ENCODE results near the gene ZSWIM4. TPM values are rescaled to one million over a fixed set of nuclear protein-coding genes. Genes with fewer than 3 reads are reported as not detected.

ZSWIM4 gene
- total RNA-seq, 2 experiments from 2014 or later = 5.0 to 10.8 TPM

GRCh38 chr19:13841962-13842290 lies 46.7 kb downstream of the ZSWIM4 start:
- BruUV-seq (replicated peaks) = no TSS peak
- peak overlapping the region; percentile 68 for H3K4me3 ChIP-seq (ENCODE audit: low read depth, low read length, poor library complexity, severe bottlenecking)
- H3K9me3 ChIP-seq (ENCODE audit: low read length) = no peaks in the 10 kb centered on the region
- no peak for TF ChIP-seq EZH2phosphoT487 (IDR thresholded peaks at IDR 0.05; ENCODE audit: borderline replicate concordance, low read depth, low read length)
- TF ChIP-seq, protein P1, sequence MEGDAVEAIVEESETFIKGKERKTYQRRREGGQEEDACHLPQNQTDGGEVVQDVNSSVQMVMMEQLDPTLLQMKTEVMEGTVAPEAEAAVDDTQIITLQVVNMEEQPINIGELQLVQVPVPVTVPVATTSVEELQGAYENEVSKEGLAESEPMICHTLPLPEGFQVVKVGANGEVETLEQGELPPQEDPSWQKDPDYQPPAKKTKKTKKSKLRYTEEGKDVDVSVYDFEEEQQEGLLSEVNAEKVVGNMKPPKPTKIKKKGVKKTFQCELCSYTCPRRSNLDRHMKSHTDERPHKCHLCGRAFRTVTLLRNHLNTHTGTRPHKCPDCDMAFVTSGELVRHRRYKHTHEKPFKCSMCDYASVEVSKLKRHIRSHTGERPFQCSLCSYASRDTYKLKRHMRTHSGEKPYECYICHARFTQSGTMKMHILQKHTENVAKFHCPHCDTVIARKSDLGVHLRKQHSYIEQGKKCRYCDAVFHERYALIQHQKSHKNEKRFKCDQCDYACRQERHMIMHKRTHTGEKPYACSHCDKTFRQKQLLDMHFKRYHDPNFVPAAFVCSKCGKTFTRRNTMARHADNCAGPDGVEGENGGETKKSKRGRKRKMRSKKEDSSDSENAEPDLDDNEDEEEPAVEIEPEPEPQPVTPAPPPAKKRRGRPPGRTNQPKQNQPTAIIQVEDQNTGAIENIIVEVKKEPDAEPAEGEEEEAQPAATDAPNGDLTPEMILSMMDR (conservative IDR thresholded peaks at IDR 0.05; ENCODE audit: low read length) = no peak
- POLR2A ChIA-PET = no interaction called here
- H2AFZ ChIP-seq (ENCODE audit: low read length) = no peak overlapping the region
- H3K79me2 ChIP-seq (ENCODE audit: insufficient read depth, low read depth, low read length) = no peaks in the 10 kb centered on the region
- peaks cover 66% of the 10 kb centered on the region for H3K4me1 ChIP-seq (ENCODE audit: insufficient read depth, low read length, poor library complexity, severe bottlenecking)
- no peaks in the 10 kb centered on the region for H4K20me1 ChIP-seq (ENCODE audit: insufficient read depth, low read length)
- no peaks in the 10 kb centered on the region for H3K9me2 ChIP-seq (ENCODE audit: insufficient read depth, low read length)
- no peak overlapping the region for H3K27ac ChIP-seq (ENCODE audit: low read depth, low read length, poor library complexity, severe bottlenecking)
- no peak for DNase-seq (ENCODE audit: low spot score)
- H3K4me2 ChIP-seq (ENCODE audit: low read length) = peak overlapping the region; percentile 74
- CTCF ChIA-PET (ENCODE audit: unreplicated experiment) = interaction anchor here (0.6 kb wide), 1 partner anchor 47 kb away, joined by 6 read pairs; the partner anchor contains the start of gene ZSWIM4
- no peaks in the 10 kb centered on the region for H3K36me3 ChIP-seq (ENCODE audit: insufficient read depth, low read length)
- intact Hi-C loops (cut with micrococcal nuclease; ENCODE audit: unreplicated experiment) = no loop called here

DNA sequence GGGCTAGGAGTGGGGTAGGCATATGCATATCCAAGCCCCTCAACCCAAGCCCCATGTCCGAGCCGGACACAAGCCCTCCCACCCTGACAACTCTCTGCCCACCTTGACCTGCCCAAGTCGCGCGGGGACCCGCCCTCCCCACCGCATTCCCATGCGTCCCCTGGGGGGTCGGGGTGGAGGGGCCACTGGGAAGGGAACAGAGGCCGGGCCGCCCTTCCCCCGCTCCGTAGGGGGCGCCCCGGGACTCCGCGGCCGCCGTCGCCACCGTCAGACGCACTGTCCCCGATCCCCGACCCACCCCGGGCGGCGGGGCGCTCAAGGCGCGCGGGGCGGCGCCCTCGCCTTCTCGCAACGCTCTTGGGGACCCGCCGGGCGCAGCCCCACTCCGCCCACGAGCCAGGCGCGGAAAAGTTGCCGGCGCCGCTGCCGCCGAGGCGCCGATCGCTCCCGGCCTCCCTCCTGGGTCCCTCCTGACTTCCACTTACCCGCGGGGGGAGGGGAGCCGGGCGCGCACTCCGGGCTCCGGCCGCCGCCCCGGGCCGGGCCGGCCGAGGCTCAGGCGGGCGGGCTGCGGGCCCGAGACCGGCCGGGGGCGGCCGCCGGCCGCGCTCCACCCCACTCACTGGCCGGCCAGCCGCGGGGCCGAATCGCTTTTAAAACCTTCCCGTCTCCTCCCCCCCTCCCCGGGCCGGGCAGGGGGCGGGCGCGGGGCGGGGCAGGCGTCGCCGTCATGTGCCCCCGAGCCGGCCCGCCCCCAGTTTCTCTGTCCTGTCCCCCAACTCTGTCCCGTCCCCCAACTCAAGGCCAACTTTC lies 47.3 kb downstream of the ZSWIM4 start:
- Histone ChIP-seq H3K9me3 (ENCODE audit: low read length) (no peaks in the 10 kb centered on the region), H3K4me1 (ENCODE audit: insufficient read depth, low read length, poor library complexity, severe bottlenecking) (peaks cover 66% of the 10 kb centered on the region), H2AFZ (ENCODE audit: low read length) (peak overlapping the region; percentile 83), H3K4me2 (ENCODE audit: low read length) (peak overlapping the region; percentile 74), H3K4me3 (ENCODE audit: low read depth, low read length, poor library complexity, severe bottlenecking) (peak overlapping the region; percentile 68), H3K36me3 (ENCODE audit: insufficient read depth, low read length) (no peaks in the 10 kb centered on the region), H3K79me2 (ENCODE audit: insufficient read depth, low read depth, low read length) (no peaks in the 10 kb centered on the region), H4K20me1 (ENCODE audit: insufficient read depth, low read length) (no peaks in the 10 kb centered on the region), H3K9me2 (ENCODE audit: insufficient read depth, low read length) (no peaks in the 10 kb centered on the region), H3K27ac (ENCODE audit: low read depth, low read length, poor library complexity, severe bottlenecking) (no peak overlapping the region)
- peak; percentile 36 for DNase-seq (ENCODE audit: low spot score)
- ChIA-PET CTCF (ENCODE audit: unreplicated experiment) (no interaction called here), POLR2A (no interaction called here)
- no TSS peak for BruUV-seq (replicated peaks)
- TF ChIP-seq, protein P1 (conservative IDR thresholded peaks at IDR 0.05; ENCODE audit: low read length) = peak; percentile 62
- TF ChIP-seq EZH2phosphoT487 (IDR thresholded peaks at IDR 0.05; ENCODE audit: borderline replicate concordance, low read depth, low read length) = no peak
- intact Hi-C loops (cut with micrococcal nuclease; ENCODE audit: unreplicated experiment) = no loop called here
